Keratinocyte (primary cell): Measurements from ENCODE around the gene MAP3K2. TPM values are rescaled to one million over a fixed set of nuclear protein-coding genes. Genes with fewer than 3 reads are reported as not detected.
A peak's percentile ranks its signal among the peaks of the same experiment; 100 is the strongest.

Source experiments
- DNase-seq: peaks from one replicate; pipeline ENCODE4 v3.0.0-alpha.2; 2011; ENCODE audit warnings: low read depth, missing footprints, low spot score
- FAIRE-seq: peaks from 2 replicates; lab custom pipeline; 2011; peaks lifted over from hg19 to GRCh38; lab: Jason Lieb, UNC
- H2AFZ ChIP-seq: 2 replicates; pipeline ENCODE4 v1.6.0; 2012; ENCODE audit warnings: low read length, control low read depth, inconsistent platforms; ENCODE audit not compliant: control insufficient read depth
- H3K27ac ChIP-seq: 2 replicates; pipeline ENCODE4 v1.5.1; 2011; ENCODE audit warnings: low read length; ENCODE audit not compliant: control insufficient read depth, insufficient read depth
- H3K27me3 ChIP-seq: 3 replicates; pipeline ENCODE4 v1.6.0; 2011; ENCODE audit warnings: low read length; ENCODE audit not compliant: control insufficient read depth, insufficient read depth; ENCODE audit errors: extremely low read depth
- H3K36me3 ChIP-seq, 2 experiments: 2 replicates in 1 of 2; 3 replicates in 1 of 2; pipeline ENCODE4 v1.5.1; 2011; ENCODE audit warnings: low read length in 2 of 2, mild to moderate bottlenecking in 1 of 2; ENCODE audit not compliant: control insufficient read depth in 2 of 2, insufficient read depth in 2 of 2; ENCODE audit errors: extremely low read depth in 1 of 2
- H3K4me1 ChIP-seq: 3 replicates; pipeline ENCODE4 v1.5.1; 2011; ENCODE audit warnings: low read length; ENCODE audit not compliant: control insufficient read depth, insufficient read depth; ENCODE audit errors: extremely low read depth
- H3K4me2 ChIP-seq: 3 replicates; pipeline ENCODE4 v1.6.0; 2011; ENCODE audit warnings: low read depth, low read length; ENCODE audit not compliant: control insufficient read depth, insufficient read depth; ENCODE audit errors: extremely low read depth
- H3K4me3 ChIP-seq, 3 experiments: fragments of 200-600 bp in 1 of 3; sonication (generic) in 1 of 3; 2 replicates in 2 of 3; 3 replicates in 1 of 3; pipeline ENCODE4 v1.5.1; 2011 to 2016; ENCODE audit warnings: low read length in 3 of 3, mild to moderate bottlenecking in 3 of 3, control low read depth in 2 of 3, inconsistent platforms in 1 of 3, low read depth in 1 of 3, mixed read lengths in 1 of 3, mixed run types in 1 of 3, moderate library complexity in 1 of 3; ENCODE audit not compliant: control insufficient read depth in 2 of 3, insufficient read depth in 2 of 3; ENCODE audit errors: extremely low read depth in 1 of 3
- H3K79me2 ChIP-seq: 2 replicates; pipeline ENCODE4 v1.6.0; 2012; ENCODE audit warnings: low read length; ENCODE audit not compliant: control insufficient read depth, insufficient read depth
- H3K9ac ChIP-seq: 3 replicates; pipeline ENCODE4 v1.6.0; 2011; ENCODE audit warnings: low read length; ENCODE audit not compliant: control insufficient read depth, insufficient read depth; ENCODE audit errors: extremely low read depth
- H3K9me1 ChIP-seq: 3 replicates; pipeline ENCODE4 v1.6.0; 2011; ENCODE audit warnings: low read length; ENCODE audit not compliant: control insufficient read depth, insufficient read depth; ENCODE audit errors: extremely low read depth
- H3K9me3 ChIP-seq: 2 replicates; pipeline ENCODE4 v1.5.1; 2012; ENCODE audit warnings: low read depth, low read length; ENCODE audit not compliant: control insufficient read depth
- H4K20me1 ChIP-seq: 3 replicates; pipeline ENCODE4 v1.6.0; 2011; ENCODE audit warnings: low read length; ENCODE audit not compliant: control insufficient read depth, insufficient read depth; ENCODE audit errors: extremely low read depth
- CTCF ChIP-seq, 3 experiments: IDR thresholded peaks in 1 of 3; conservative IDR thresholded peaks in 1 of 3; optimal IDR thresholded peaks in 1 of 3; 2 replicates in 2 of 3; 3 replicates in 1 of 3; pipeline versions ENCODE3 to v1.5.1; 2011; ENCODE audit warnings: low read length in 3 of 3, mild to moderate bottlenecking in 3 of 3, moderate library complexity in 2 of 3, control low read depth in 1 of 3, inconsistent platforms in 1 of 3; ENCODE audit not compliant: insufficient read depth in 2 of 3; ENCODE audit errors: extremely low read depth in 1 of 3
- EZH2 ChIP-seq: IDR thresholded peaks from one replicate; pipeline ENCODE4 v1.6.1; 2012; ENCODE audit warnings: inconsistent platforms, mild to moderate bottlenecking, low read length, moderate library complexity
- dilution Hi-C: fragments of 300-500 bp; cut with MboI; formaldehyde crosslinking; loops from one replicate; pipeline ENCODE4 v1.7.0; 2020; ENCODE audit warnings: low sequenced_read_pairs; ENCODE audit not compliant: extremely low pct_ligation_motif_present
- polyA plus RNA-seq, 5 experiments: library from polyadenylated mRNA; depleted of rRNA in 3 of 5; stranded (reverse) in 3 of 5; stranded (forward) in 1 of 5; unstranded in 1 of 5; fragments of >200 nt; gene quantifications; 1 replicate in 1 of 5; 2 replicates in 3 of 5; 3 replicates in 1 of 5; pipeline versions ENCODE4 v1.2.1 to v1.2.3, GENCODE V29; 2011 to 2012; ENCODE audit warnings: missing spikeins in 2 of 5, low read depth in 1 of 5, low replicate concordance in 1 of 5

The MAP3K2 gene
- polyA plus RNA-seq, 1 donor (not counting 4 experiments of a cell fraction or from before 2014, with no cell fraction given): 11.9 TPM

GRCh38 chr2:127423880-127424279, 36.1 kb upstream of the MAP3K2 start:
- Histone ChIP-seq H3K27ac (no peak overlapping the region), H3K4me1 (no peaks in the 10 kb centered on the region), H3K36me3 (no peaks in the 10 kb centered on the region), H3K9me1 (no peaks in the 10 kb centered on the region), H2AFZ (peak overlapping the region; percentile 76), H3K9ac (peak overlapping the region; percentile 37), H3K79me2 (no peaks in the 10 kb centered on the region), H3K4me2 (peak overlapping the region; percentile 81), H3K27me3 (peaks cover 20% of the 10 kb centered on the region), H4K20me1 (no peaks in the 10 kb centered on the region), H3K9me3 (no peaks in the 10 kb centered on the region), H3K4me3 (peak overlapping the region; percentile 33 to 65 (median 64))
- DNase-seq (no peak), FAIRE-seq (no peak)
- TF ChIP-seq CTCF (optimal IDR thresholded peaks at IDR 0.05 in 1 of 3, IDR thresholded peaks at IDR 0.05 in 1 of 3, conservative IDR thresholded peaks at IDR 0.05 in 1 of 3; ENCODE audit: extremely low read depth in 1 of 3, insufficient read depth in 2 of 3, low read length in 3 of 3): no peak
- no peak for TF ChIP-seq EZH2
- dilution Hi-C loops: no loop called here

DNA sequence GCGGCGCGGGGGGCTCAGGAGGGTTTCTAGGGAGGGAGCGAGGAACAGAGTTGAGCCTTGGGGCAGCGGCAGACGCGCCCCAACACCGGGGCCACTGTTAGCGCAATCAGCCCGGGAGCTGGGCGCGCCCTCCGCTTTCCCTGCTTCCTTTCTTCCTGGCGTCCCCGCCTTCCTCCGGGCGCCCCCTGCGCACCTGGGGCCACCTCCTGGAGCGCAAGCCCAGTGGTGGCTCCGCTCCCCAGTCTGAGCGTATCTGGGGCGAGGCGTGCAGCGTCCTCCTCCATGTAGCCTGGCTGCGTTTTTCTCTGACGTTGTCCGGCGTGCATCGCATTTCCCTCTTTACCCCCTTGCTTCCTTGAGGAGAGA, 35.7 kb upstream of the MAP3K2 start:
- peak overlapping the region; percentile 37 for H3K9ac ChIP-seq
- dilution Hi-C loops: no loop called here
- H4K20me1 ChIP-seq: no peaks in the 10 kb centered on the region
- FAIRE-seq (no peak), DNase-seq (no peak)
- peak overlapping the region; percentile 81 for H3K4me2 ChIP-seq
- H2AFZ ChIP-seq: peak overlapping the region; percentile 76
- peak overlapping the region; percentile 33 to 65 (median 64) for H3K4me3 ChIP-seq
- TF ChIP-seq CTCF (optimal IDR thresholded peaks at IDR 0.05 in 1 of 3, IDR thresholded peaks at IDR 0.05 in 1 of 3, conservative IDR thresholded peaks at IDR 0.05 in 1 of 3; ENCODE audit: extremely low read depth in 1 of 3, insufficient read depth in 2 of 3, low read length in 3 of 3) (peak in 1 of 3 experiments; percentile 25), EZH2 (no peak)
- no peaks in the 10 kb centered on the region for H3K79me2 ChIP-seq
- no peaks in the 10 kb centered on the region for H3K36me3 ChIP-seq
- H3K4me1 ChIP-seq: no peaks in the 10 kb centered on the region
- peaks cover 20% of the 10 kb centered on the region for H3K27me3 ChIP-seq
- no peaks in the 10 kb centered on the region for H3K9me3 ChIP-seq
- H3K9me1 ChIP-seq: no peaks in the 10 kb centered on the region
- no peak overlapping the region for H3K27ac ChIP-seq
